GM21786 (cell line): ENCODE results near the gene FGF23.
A peak's percentile ranks its signal among the peaks of the same experiment; 100 is the strongest.

Experiments
- ATAC-seq: cut with Tn5 transposase; IDR thresholded peaks from one replicate; pipeline ENCODE4 v1.9.1; 2021; ENCODE audit not compliant: unreplicated experiment

FGF23 gene

DNA sequence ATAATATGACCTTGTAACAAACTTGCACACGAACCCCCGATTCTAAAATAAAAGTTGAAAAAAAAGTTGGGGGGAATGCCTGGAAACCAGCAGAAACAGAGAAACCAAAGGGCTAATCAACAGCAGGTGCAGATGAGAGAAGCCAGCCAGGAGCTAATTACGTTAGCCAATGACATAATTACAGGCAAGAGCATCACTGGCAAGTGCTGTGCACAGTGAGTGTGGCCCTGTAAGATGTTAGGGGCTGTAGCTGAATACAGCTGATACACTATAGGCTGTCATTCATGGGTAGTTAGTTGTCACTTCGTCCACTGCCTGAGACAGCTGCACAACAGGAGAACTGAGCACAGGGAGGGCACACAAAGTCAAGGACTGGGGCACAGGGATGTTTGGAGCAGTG, 7.3 kb upstream of the FGF23 start:
- no peak for ATAC-seq

GRCh38 chr12:4383304-4383865, 3.9 kb upstream of the FGF23 start:
- ATAC-seq = no peak

DNA sequence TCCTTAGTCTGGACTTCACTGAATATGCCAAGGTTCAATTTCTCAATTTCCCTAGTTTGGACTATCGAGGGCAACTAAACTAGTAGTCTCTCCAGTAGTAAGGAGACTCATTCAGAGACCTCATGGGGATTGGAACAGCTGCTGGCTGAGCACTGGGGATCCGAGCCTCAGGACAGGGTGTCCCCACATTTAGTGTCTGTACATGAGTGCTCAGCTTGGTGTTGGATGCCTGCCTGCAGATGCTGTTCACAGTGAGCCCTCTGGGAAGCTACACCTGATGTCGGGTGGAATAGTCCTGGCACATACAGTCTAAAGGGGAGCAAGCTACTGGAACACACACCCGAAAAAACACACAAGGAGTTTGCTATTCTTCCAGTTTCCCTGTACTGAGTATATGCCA, 820 bp upstream of the FGF23 start:
- ATAC-seq = no peak

DNA sequence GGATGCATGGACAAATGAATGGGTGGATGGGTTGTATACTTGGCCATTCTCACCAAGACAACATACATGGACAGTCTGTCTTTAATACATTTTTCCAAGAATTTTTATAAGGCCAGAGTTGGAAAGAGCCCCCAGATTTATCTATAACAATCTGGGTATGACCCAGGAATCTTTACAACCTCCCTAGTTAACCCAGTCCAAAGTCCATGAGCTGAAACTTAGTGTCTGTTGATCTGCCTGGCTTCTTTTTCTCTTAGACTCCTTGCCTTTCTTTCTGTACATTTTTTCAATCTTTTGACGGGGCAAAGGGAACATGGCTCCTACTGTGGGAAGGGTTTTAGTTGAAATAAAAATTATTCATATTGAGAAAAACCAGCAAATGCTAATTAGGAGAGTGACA, 740 bp downstream of the FGF23 start:
- ATAC-seq = no peak

GRCh38 chr12:4375449-4375848, 4.1 kb downstream of the FGF23 start:
- ATAC-seq = no peak

DNA sequence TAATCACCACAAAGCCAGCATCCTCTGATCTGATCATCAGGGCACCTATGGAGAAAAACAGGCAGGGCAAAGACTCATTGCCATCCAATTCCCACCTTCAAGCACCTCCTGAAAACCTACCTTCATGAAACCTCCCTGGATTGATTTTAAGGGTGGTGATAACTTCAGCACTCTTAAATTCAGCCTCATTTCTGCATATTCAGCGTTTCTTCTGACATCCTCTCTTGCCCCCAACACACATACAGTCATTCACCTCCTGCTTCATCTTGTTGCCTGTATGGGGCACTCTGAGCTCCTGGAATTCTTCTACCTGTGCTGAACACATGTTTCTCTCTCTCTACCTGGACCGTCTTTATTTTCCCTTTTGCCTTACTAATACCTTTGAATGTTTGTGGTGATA, 6.9 kb downstream of the FGF23 start:
- no peak for ATAC-seq

GRCh38 chr12:4370265-4370664, 9.2 kb downstream of the FGF23 start:
- no peak for ATAC-seq

GRCh38 chr12:4369548-4369947, 10.0 kb downstream of the FGF23 start:
- no peak for ATAC-seq

DNA sequence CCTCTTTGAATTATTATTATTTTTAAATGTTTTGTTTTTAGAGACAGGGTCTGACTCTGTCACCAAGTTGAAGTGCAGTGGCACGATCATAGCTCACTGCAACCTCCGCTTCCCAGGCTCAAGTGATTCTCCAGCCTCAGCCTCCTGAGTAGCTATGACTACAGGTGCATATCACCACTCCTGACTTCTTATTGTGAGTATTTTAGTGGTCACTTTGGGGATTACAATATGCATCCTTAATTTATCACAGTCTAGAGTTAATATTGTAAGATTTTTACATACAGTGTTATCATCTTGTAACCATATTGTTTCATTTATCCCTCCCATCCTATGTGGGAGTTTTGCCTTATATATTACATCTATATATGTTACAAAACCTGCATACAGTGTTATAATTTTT, 13.4 kb downstream of the FGF23 start:
- ATAC-seq = no peak

DNA sequence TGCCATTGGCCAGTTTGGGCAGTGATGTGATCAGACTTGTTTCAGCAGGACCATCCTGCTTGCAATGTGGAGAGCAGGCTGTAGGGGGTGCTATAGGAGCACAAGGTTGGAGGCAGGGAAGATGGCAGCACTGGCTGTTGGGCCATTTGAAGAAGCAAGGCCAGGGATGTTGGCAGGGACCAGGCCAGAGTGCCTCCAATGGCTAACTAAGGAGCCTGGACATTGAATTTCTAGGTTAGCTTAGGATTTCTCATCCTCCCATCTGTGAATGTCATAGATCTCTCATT, 23.5 kb downstream of the FGF23 start:
- ATAC-seq = no peak

DNA sequence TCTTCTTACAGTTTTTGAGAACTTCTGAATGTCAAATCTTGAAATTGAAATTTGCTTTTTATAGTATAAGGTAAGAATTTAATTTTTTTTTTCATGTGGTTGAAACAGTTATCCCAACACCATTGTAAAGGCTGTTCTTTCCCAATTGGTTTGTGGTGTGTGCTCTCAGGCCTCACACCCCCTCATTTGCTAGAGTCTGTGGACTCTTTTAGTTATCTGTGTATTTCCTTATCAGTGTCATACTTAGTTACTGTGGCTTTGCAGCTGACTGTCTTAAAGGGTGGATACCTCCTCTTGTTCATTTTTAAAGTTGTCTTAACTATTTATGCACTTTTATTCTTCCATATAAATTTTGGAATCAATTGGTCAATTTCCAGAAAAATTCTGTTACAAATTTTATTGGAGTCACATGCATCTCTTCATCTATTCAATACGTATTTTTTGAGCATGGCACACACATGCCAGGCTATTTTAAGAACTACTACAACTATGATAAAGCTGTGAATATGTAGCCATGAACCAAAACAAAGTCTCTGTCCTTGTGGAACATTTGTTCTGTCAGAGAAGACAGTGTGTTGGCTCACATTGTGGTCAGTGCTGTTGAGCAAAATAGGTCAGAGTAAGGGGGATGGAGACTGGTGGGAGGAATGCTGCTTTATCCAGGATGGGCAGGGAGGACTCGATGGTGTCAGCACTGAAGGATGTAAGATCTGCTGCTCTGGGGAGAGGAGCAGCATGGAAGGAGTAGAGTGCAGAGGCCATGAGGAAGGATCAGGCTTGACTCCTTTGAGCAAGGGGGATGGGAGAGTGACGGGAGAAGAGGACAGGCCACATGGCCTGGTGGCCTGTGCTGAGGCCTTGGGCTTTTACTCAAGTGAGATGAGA, 24.1 kb downstream of the FGF23 start:
- no peak for ATAC-seq

GRCh38 chr12:4353785-4354208, 25.7 kb downstream of the FGF23 start:
- ATAC-seq = no peak

GRCh38 chr12:4346931-4347330, 32.6 kb downstream of the FGF23 start:
- no peak for ATAC-seq

DNA sequence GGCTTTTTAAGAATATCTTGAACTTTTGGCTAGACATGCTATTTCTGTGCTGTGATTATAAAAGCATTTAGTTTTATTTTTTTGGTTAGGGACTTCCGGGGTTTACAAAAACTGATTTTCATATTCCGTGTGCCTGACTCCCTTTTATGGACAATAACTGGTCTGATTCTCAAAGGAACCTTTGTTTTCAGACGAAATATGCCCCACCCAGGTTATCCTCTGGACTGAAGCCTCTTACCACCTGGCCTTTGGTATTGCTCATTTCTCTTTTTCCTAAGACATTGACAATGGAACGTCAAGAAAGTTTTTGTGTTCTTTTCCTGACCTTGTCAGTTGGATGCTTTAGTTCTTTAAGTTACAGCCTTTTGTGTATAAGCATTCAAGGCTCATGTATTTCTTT, 47.7 kb downstream of the FGF23 start:
- no peak for ATAC-seq

- no peak for ATAC-seq
Measured at GRCh38 chr12:4331221-4331620, 48.3 kb downstream of the FGF23 start.

- no peak for ATAC-seq
Measured at GRCh38 chr12:4330203-4330602, 49.3 kb downstream of the FGF23 start.

DNA sequence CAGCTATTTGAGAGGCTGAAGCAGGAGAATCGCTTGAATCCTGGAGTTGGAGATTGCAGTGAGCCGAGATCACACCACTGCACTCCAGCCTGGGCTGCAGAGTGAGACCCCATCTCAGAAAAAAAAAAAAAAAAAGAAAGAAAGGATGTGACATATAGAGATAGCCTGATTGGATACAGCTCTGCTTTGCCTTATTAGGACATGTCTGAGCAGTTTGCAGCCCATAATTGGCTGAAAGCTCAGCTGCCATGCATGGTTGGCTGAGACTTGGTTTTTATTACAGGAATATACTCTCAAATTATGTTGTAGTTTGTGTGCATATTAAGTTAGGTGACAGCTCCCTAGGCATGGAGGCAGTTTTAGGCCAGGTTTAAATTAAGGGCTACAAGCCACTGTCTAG, 52.2 kb downstream of the FGF23 start:
- no peak for ATAC-seq

GRCh38 chr12:4325966-4326365, 53.5 kb downstream of the FGF23 start:
- no peak for ATAC-seq

- ATAC-seq = no peak
Measured at GRCh38 chr12:4324366-4324765, 55.1 kb downstream of the FGF23 start.

GRCh38 chr12:4323396-4323795, 56.1 kb downstream of the FGF23 start:
- ATAC-seq = no peak

DNA sequence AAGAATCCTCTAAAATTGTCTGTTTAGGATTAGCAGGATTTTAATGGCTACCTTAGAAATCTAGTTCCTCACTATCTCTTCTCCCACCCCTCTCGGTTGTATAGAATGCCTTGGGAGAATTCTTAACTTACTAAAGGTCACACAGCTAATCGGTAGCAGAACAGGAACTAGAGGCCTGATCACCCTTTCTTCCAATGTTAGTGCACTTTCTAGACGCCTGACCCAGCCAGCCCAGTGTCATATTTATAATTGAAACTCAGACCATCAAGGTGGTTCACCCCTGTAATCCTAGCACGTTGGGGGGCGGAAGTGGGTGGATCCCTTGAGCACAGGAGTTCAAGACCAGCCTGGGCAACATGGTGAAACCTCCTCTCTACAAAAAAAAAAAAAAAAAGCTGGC, 56.8 kb downstream of the FGF23 start:
- ATAC-seq = no peak

GRCh38 chr12:4320853-4321701, 58.4 kb downstream of the FGF23 start, which contains the start of gene TIGAR:
Gene TIGAR (plus strand): TSS chr12:4321213. CDS start chr12:4321272, 59 bp downstream.
- ATAC-seq = peak; percentile 92
